Stomach (tissue), 9 donors: ENCODE measurements around the gene DCAF11. TPM values are rescaled to one million over a fixed set of nuclear protein-coding genes. Genes with fewer than 3 reads are reported as not detected.

ENCODE experiments used
- DNase-seq, 2 donors: peaks; one replicate each; pipeline versions ENCODE4 v3.0.0 to v3.0.0-alpha.2; 2013 to 2019
- H3K27ac ChIP-seq, 5 donors: fragments of 200-600 bp in 4 of 5; sonication (generic) in 4 of 5; one replicate each; pipeline ENCODE4 v1.5.1; 2013 to 2019; ENCODE audit warnings: mild to moderate bottlenecking in 1 of 5, moderate library complexity in 1 of 5
- H3K27me3 ChIP-seq, 3 donors: fragments of 200-600 bp; sonication (generic); one replicate each; pipeline ENCODE4 v1.5.1; 2017 to 2019; ENCODE audit warnings: mixed run types in 1 of 3
- H3K36me3 ChIP-seq, 4 donors: fragments of 200-600 bp; sonication (generic); 1 replicate in 3 of 4; 2 replicates in 1 of 4; pipeline ENCODE4 v1.5.1; 2016 to 2019
- H3K4me1 ChIP-seq, 4 donors: fragments of 200-600 bp; sonication (generic); one replicate each; pipeline ENCODE4 v1.5.1; 2016 to 2019
- H3K4me3 ChIP-seq, 4 donors: fragments of 200-600 bp; sonication (generic) in 3 of 4; one replicate each; pipeline ENCODE4 v1.5.1; 2016 to 2019; ENCODE audit warnings: mild to moderate bottlenecking in 1 of 4
- H3K9me3 ChIP-seq, 4 donors: fragments of 200-600 bp; sonication (generic); one replicate each; pipeline ENCODE4 v1.5.1; 2016 to 2019
- EP300 ChIP-seq: sonication (generic); formaldehyde crosslinking; IDR thresholded peaks from one replicate; pipeline ENCODE4 v1.6.1; 2017; ENCODE audit warnings: antibody characterized with exemption
- POLR2A ChIP-seq, 4 donors: fragments of 450-650 bp; IDR thresholded peaks; one replicate each; pipeline ENCODE4 v1.6.1; 2016; ENCODE audit warnings: antibody characterized with exemption in 4 of 4, control low read depth in 2 of 4, mild to moderate bottlenecking in 1 of 4, moderate library complexity in 1 of 4
- POLR2AphosphoS5 ChIP-seq, 3 donors: sonication (generic); formaldehyde crosslinking; IDR thresholded peaks; one replicate each; pipeline ENCODE4 v1.6.1; 2016; ENCODE audit warnings: antibody characterized with exemption in 3 of 3
- WGBS, 5 donors: extraction: QIAGEN DNeasy Blood & Tissue Kit in 3 of 5; methylation state at CpG; one replicate each; pipeline versions ENCODE4 v1.1.5 to v1.1.7; 2013 to 2018; 5-methylcytosine and 5-hydroxymethylcytosine counted together
- intact Hi-C: fragments of 100-400 bp; cut with DNase I; formaldehyde crosslinking; loops from one replicate; pipeline ENCODE4 v1.15.1; 2023; ENCODE audit warnings: low total_unique reads
- polyA plus RNA-seq, 3 donors: library from polyadenylated mRNA; stranded (reverse); fragments of 200-250 nt; gene quantifications; one replicate each; pipeline ENCODE4 v1.2.3, GENCODE V29; 2013
- total RNA-seq, 5 donors: library from RNA; depleted of rRNA; stranded (reverse); fragments of >200 nt; gene quantifications; one replicate each; pipeline versions ENCODE4 v1.1.0 to v1.2.3, GENCODE V29; 2014 to 2016
- TF ChIP-seq, protein P1 (sequence below), 7 experiments: fragments of 450-650 bp in 4 of 7; fragments of 200-600 bp in 3 of 7; sonication (generic) in 3 of 7; IDR thresholded peaks; one replicate each; pipeline ENCODE4 v1.5.1; 2016 to 2019; ENCODE audit warnings: antibody characterized with exemption in 7 of 7, control low read depth in 2 of 7, mild to moderate bottlenecking in 1 of 7
- donor health status: healthy with polysubstance abuse.
- donor health status: Bipolar disorder and iron deficiency.
- donor health status: healthy.

Gene DCAF11
- total and polyA plus RNA-seq, 8 donors, result 27.7 to 396 (median 65.4) TPM

DNA sequence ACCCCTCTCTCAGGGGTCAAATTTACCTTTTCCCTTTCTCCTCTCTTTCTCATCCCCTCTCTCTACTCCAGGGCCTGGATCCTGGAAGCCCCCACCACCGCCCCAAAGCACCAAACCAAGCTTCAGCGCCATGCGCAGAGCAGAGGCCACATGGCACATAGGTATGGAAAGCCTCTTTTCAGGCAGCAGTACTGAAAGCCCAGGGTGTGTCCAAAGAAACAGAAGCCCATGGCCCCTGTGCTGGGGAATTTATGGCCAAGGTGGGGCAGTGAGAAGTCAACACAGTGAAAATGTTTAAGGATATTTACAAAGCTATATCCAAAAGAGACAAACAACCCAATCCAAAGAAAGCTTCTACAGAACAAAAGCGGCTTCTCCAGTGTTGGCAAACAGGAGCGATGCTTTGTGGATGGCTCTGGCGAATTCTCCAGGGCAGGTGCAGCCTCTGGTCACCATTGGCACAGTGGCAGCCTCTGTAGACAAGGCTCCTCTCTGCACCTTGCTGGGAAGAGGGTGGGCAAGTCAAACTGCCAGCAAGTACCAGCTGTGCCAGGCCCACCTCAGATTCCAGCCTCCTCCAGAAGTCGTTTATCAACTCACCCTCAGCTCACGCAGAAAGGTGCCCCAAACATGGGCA, 48.0 kb upstream of the DCAF11 start:
- no peak for DNase-seq
- intact Hi-C loops, result no loop called here
- no peak overlapping the region for H3K4me3 ChIP-seq
- peaks cover 0 to 6% (median 0%) of the 10 kb centered on the region in 3 donors for H3K27me3 ChIP-seq
- TF ChIP-seq, protein P1, sequence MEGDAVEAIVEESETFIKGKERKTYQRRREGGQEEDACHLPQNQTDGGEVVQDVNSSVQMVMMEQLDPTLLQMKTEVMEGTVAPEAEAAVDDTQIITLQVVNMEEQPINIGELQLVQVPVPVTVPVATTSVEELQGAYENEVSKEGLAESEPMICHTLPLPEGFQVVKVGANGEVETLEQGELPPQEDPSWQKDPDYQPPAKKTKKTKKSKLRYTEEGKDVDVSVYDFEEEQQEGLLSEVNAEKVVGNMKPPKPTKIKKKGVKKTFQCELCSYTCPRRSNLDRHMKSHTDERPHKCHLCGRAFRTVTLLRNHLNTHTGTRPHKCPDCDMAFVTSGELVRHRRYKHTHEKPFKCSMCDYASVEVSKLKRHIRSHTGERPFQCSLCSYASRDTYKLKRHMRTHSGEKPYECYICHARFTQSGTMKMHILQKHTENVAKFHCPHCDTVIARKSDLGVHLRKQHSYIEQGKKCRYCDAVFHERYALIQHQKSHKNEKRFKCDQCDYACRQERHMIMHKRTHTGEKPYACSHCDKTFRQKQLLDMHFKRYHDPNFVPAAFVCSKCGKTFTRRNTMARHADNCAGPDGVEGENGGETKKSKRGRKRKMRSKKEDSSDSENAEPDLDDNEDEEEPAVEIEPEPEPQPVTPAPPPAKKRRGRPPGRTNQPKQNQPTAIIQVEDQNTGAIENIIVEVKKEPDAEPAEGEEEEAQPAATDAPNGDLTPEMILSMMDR (IDR thresholded peaks at IDR 0.05), result no peak
- TF ChIP-seq EP300, result no peak
- TF ChIP-seq POLR2AphosphoS5 (IDR thresholded peaks at IDR 0.05), result no peak
- TF ChIP-seq POLR2A (IDR thresholded peaks at IDR 0.05), result no peak
- no peaks in the 10 kb centered on the region for H3K9me3 ChIP-seq
- 80 to 85% (median 82%) methylated on average over 8 of the region's 8 CpGs for WGBS, 5 donors
- H3K27ac ChIP-seq, result no peak overlapping the region
- H3K4me1 ChIP-seq, result peaks cover 2 to 6% (median 4%) of the 10 kb centered on the region in 4 donors
- no peaks in the 10 kb centered on the region for H3K36me3 ChIP-seq

DNA sequence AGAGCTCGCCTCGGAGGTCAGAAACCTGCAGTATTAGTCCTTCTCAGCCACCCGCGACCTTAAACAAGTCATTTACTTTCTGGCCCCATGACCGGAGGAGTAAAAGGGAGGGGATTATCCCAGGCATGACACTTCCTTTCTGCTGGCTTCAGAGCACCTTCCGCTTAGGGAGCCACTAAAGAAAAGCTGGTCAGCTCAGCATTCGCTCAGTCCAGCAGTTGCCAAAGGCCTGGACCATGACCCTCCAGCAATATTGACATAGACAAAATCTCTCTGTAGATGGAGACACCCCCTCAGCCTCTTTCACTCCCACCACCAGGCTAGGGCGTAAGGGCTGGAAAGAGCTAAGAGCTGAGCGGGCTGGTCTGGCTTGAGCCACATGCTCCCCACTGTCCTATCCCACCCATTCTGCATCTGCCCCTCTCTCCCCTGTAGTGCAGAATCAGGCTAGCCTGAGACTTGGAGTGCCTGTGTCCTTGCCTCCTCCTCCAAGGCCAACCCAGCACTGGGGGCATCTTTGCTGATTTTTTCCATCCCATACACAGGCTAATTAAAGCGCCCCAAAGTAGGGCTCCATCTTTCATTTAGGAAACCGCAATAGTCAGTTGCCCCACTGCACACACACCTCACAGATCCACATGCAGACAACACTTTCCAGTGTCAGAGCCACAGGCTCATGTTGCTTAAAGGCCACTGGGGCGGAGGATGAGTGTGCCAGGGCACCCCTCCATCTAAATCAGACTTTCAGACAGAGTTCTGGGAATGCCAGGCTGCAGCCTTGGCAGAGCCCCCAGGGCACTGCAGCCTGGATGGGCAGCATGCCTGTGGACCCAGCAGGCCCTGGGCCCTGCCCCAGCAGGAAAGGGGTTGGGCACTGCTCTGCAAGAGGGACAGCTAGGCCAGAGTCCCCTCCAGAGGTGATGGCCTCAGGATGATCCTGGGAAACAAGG, 47.2 kb upstream of the DCAF11 start:
- no peak overlapping the region for H3K27ac ChIP-seq
- no peaks in the 10 kb centered on the region for H3K36me3 ChIP-seq
- H3K27me3 ChIP-seq, result peaks cover 0 to 14% (median 0%) of the 10 kb centered on the region in 3 donors
- intact Hi-C loops, result no loop called here
- 83 to 90% (median 87%) methylated on average over 12 of the region's 12 CpGs for WGBS, 5 donors
- no peaks in the 10 kb centered on the region for H3K9me3 ChIP-seq
- DNase-seq, result no peak
- peaks cover 3 to 13% (median 12%) of the 10 kb centered on the region in 4 donors for H3K4me1 ChIP-seq
- TF ChIP-seq POLR2AphosphoS5 (IDR thresholded peaks at IDR 0.05) (no peak), POLR2A (IDR thresholded peaks at IDR 0.05) (no peak), EP300 (no peak)
- TF ChIP-seq, protein P1 (IDR thresholded peaks at IDR 0.05), result no peak
- no peak overlapping the region for H3K4me3 ChIP-seq

DNA sequence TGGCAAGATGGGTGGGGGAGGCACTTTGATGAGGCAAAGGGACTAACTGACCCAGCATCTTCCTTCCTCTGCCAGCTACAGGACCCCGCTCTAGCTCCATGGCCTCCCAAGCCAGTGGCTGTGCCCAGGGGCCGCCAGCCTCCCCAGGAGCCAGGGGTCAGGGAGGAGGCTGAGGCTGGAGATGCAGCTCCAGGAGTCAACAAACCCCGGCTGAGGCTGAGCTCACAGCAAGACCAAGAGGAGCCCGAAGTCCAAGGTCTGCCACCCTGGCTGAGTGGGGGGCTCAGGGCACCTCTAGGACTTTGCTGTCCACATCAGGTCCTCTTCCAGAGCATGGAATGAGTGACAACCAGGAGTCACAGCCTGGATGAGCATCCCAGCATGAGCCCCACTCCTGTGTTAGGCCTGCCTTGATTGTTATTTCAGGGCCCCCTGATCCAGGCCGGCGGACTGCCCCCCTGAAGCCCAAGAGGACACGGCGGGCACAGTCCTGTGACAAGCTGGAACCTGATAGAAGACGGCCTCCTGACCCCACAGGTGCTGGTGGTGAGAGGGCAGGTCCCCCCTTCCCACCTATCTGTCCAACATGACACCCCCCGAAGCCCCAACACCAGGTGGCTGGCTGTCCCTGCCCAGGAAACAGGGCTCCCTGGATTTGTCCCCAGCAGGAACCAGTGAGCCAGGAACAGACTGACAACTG, 45.7 kb upstream of the DCAF11 start:
- 86 to 95% (median 89%) methylated on average over 4 to 10 of the region's 10 CpGs for WGBS, 5 donors
- no peak for DNase-seq
- H3K27me3 ChIP-seq, result peaks cover 0 to 18% (median 0%) of the 10 kb centered on the region in 3 donors

More for the DNA sequence above, 45.7 kb upstream of the DCAF11 start:
- Histone ChIP-seq H3K4me1 (peaks cover 3 to 27% (median 22%) of the 10 kb centered on the region in 4 donors), H3K27ac (no peak overlapping the region), H3K36me3 (no peaks in the 10 kb centered on the region), H3K4me3 (no peak overlapping the region), H3K9me3 (no peaks in the 10 kb centered on the region)
- TF ChIP-seq POLR2AphosphoS5 (IDR thresholded peaks at IDR 0.05) (no peak), POLR2A (IDR thresholded peaks at IDR 0.05) (no peak), EP300 (no peak)
- TF ChIP-seq, protein P1 (IDR thresholded peaks at IDR 0.05), result no peak
- intact Hi-C loops, result no loop called here
